Lung (tissue), 12 donors: ENCODE results near the gene PAFAH2. TPM values are rescaled to one million over a fixed set of nuclear protein-coding genes. Genes with fewer than 3 reads are reported as not detected.

Source experiments
- ATAC-seq: fragments of 200-7000 bp; cut with Tn5 transposase; one replicate; pipeline ENCODE4 v1.9.1; 2020; ENCODE audit warnings: moderate number of reproducible peaks; ENCODE audit not compliant: insufficient read depth, low FRiP score
- DNase-seq, 3 donors: peaks; one replicate each; pipeline ENCODE4 v3.0.0-alpha.2; 2013 to 2017
- H3K27ac ChIP-seq, 2 donors: one replicate each; pipeline ENCODE4 v1.5.1; 2013; ENCODE audit warnings: mild to moderate bottlenecking in 2 of 2, moderate library complexity in 2 of 2, control low read depth in 1 of 2, inconsistent platforms in 1 of 2, low read depth in 1 of 2, low read length in 1 of 2
- H3K27me3 ChIP-seq, 3 donors: one replicate each; pipeline ENCODE4 v1.5.1; 2013; ENCODE audit warnings: low read length in 2 of 3; ENCODE audit not compliant: control insufficient read depth in 3 of 3, insufficient read depth in 3 of 3
- H3K36me3 ChIP-seq, 4 donors: one replicate each; pipeline ENCODE4 v1.5.1; 2013; ENCODE audit warnings: low read length in 4 of 4, mild to moderate bottlenecking in 1 of 4, moderate library complexity in 1 of 4; ENCODE audit not compliant: control insufficient read depth in 4 of 4, insufficient read depth in 4 of 4
- H3K4me1 ChIP-seq, 5 donors: one replicate each; pipeline ENCODE4 v1.5.1; 2013; ENCODE audit warnings: low read length in 5 of 5, mild to moderate bottlenecking in 2 of 5, moderate library complexity in 1 of 5; ENCODE audit not compliant: control insufficient read depth in 5 of 5, insufficient read depth in 5 of 5
- H3K4me3 ChIP-seq: one replicate; pipeline ENCODE4 v1.5.1; 2013; ENCODE audit warnings: mild to moderate bottlenecking, control low read depth, moderate library complexity
- H3K9ac ChIP-seq, 2 donors: one replicate each; pipeline ENCODE4 v1.5.1; 2013; ENCODE audit warnings: low read length in 2 of 2, control low read depth in 1 of 2; ENCODE audit not compliant: insufficient read depth in 1 of 2
- H3K9me3 ChIP-seq, 4 donors: one replicate each; pipeline ENCODE4 v1.5.1; 2013; ENCODE audit warnings: low read length in 3 of 4, mild to moderate bottlenecking in 1 of 4, moderate library complexity in 1 of 4; ENCODE audit not compliant: control insufficient read depth in 4 of 4, insufficient read depth in 3 of 4
- CTCF ChIP-seq: IDR thresholded peaks from 2 replicates; pipeline ENCODE4 v1.5.1; 2012; ENCODE audit warnings: mild to moderate bottlenecking; ENCODE audit errors: control extremely low read depth, extremely low read depth
- WGBS, 2 donors: extraction: QIAGEN DNeasy Blood & Tissue Kit; methylation state at CpG; one replicate each; pipeline ENCODE4 v1.1.7; 2013; 5-methylcytosine and 5-hydroxymethylcytosine counted together
- polyA plus RNA-seq, 2 donors: library from polyadenylated mRNA; stranded (reverse); fragments of 200-250 nt; gene quantifications; one replicate each; pipeline ENCODE4 v1.2.1, GENCODE V29; 2013
- total RNA-seq, 2 donors: library from RNA; depleted of rRNA in 1 of 2; stranded (reverse); fragments of >200 nt in 1 of 2; gene quantifications; one replicate each; pipeline ENCODE4 v1.2.1, GENCODE V29; 2014 to 2021
- donor health status: control.
- donor health status: control.
- donor health status: Bipolar disorder and iron deficiency.
- donor health status: healthy.
- donor health status: DM: yes; HTN: yes; CAD: no.

Gene PAFAH2
- total and polyA plus RNA-seq, 4 donors = 6.5 to 15.2 (median 9.1) TPM

GRCh38 chr1:26023009-26023408 is 25.1 kb upstream of the PAFAH2 start:
- TF ChIP-seq CTCF = no peak
- no peak for DNase-seq
- H3K4me1 ChIP-seq = peaks cover 0 to 13% (median 0%) of the 10 kb centered on the region in 5 donors
- no peak overlapping the region for H3K9ac ChIP-seq
- no peak for ATAC-seq
- no peak overlapping the region for H3K4me3 ChIP-seq
- H3K9me3 ChIP-seq = no peaks in the 10 kb centered on the region
- 87 to 93% methylated on average over 13 of the region's 13 CpGs for WGBS, 2 donors
- H3K36me3 ChIP-seq = no peaks in the 10 kb centered on the region
- no peaks in the 10 kb centered on the region for H3K27me3 ChIP-seq
- H3K27ac ChIP-seq = peak overlapping the region in 1 of 2 donors; percentile 51

- TF ChIP-seq CTCF = no peak
- 80 to 89% methylated on average over 8 of the region's 8 CpGs for WGBS, 2 donors
- H3K9ac ChIP-seq = no peak overlapping the region
- DNase-seq (no peak), ATAC-seq (no peak)
- H3K9me3 ChIP-seq = no peaks in the 10 kb centered on the region
- peak overlapping the region in 1 of 2 donors; percentile 90 for H3K27ac ChIP-seq
- no peak overlapping the region for H3K4me3 ChIP-seq
- H3K4me1 ChIP-seq = peaks cover 0 to 13% (median 0%) of the 10 kb centered on the region in 5 donors
- H3K36me3 ChIP-seq = no peaks in the 10 kb centered on the region
- H3K27me3 ChIP-seq = no peaks in the 10 kb centered on the region
Measured at GRCh38 chr1:26022404-26022779, 24.5 kb upstream of the PAFAH2 start.

GRCh38 chr1:26021647-26022403 is 24.0 kb upstream of the PAFAH2 start, which contains the start of gene EXTL1:
EXTL1 (plus strand) TSS chr1:26021775; CDS start chr1:26022647, 872 bp downstream.
- peak; percentile 74 to 81 (median 77) for DNase-seq
- no peak within 1 kb of the TSS for H3K4me3 ChIP-seq
- ATAC-seq = no peak
- H3K27me3 ChIP-seq = no peaks in the 10 kb centered on the region
- no peak within 1 kb of the TSS for H3K9ac ChIP-seq
- H3K27ac ChIP-seq = peak within 1 kb of the TSS; percentile 28 to 90
- H3K4me1 ChIP-seq = peaks cover 0 to 13% (median 4%) of the 10 kb centered on the region in 5 donors
- no peaks in the 10 kb centered on the region for H3K9me3 ChIP-seq
- 50 to 62% methylated on average over 15 of the region's 15 CpGs for WGBS, 2 donors
- no peaks in the 10 kb centered on the region for H3K36me3 ChIP-seq
- TF ChIP-seq CTCF = no peak
